Activated CD4-positive, alpha-beta memory T cell treated with anti-CD3 and anti-CD28 coated beads, Interleukin-2, amount 10 ng/mL, durations not matched to agents 7 days and 5 days (primary cell): ENCODE data around the gene GLMP. TPM values are rescaled to one million over a fixed set of nuclear protein-coding genes. Genes with fewer than 3 reads are reported as not detected.

ENCODE experiments used
- CTCF ChIA-PET: fragments of 350-600 bp; sonication (Branson Sonifier 250); formaldehyde crosslinking; loops from one replicate; lab custom pipeline; 2021; ENCODE audit warnings: antibody characterized with exemption, inconsistent platforms; lab: Charles Lee
- POLR2A ChIA-PET: fragments of 350-600 bp; sonication (Branson Sonifier 250); formaldehyde crosslinking; loops from one replicate; lab custom pipeline; 2021; ENCODE audit warnings: antibody characterized with exemption; lab: Charles Lee
- DNase-seq: peaks from one replicate; pipeline ENCODE4 v3.0.0-alpha.2; 2020
- H3K27ac Mint-ChIP-seq: one replicate; pipeline ENCODE4 v1.8.0; 2021; ENCODE audit warnings: mild to moderate bottlenecking, mixed read lengths
- H3K27me3 Mint-ChIP-seq: one replicate; pipeline ENCODE4 v1.8.0; 2021; ENCODE audit warnings: mixed read lengths
- H3K36me3 Mint-ChIP-seq: one replicate; pipeline ENCODE4 v1.8.0; 2021; ENCODE audit warnings: low read depth, mixed read lengths
- H3K4me1 Mint-ChIP-seq: one replicate; pipeline ENCODE4 v1.8.0; 2021; ENCODE audit warnings: mixed read lengths
- H3K4me3 Mint-ChIP-seq: one replicate; pipeline ENCODE4 v1.8.0; 2021; ENCODE audit warnings: mild to moderate bottlenecking, mixed read lengths
- H3K9me3 Mint-ChIP-seq: one replicate; pipeline ENCODE4 v1.8.0; 2021; ENCODE audit warnings: mixed read lengths
- total RNA-seq, 2 experiments: library from RNA; stranded (reverse); gene quantifications; one replicate each; pipeline ENCODE4 v1.2.3, GENCODE V29; 2021

GLMP gene
- total RNA-seq, 2 experiments from 2014 or later: 36.8 to 39.4 TPM

DNA sequence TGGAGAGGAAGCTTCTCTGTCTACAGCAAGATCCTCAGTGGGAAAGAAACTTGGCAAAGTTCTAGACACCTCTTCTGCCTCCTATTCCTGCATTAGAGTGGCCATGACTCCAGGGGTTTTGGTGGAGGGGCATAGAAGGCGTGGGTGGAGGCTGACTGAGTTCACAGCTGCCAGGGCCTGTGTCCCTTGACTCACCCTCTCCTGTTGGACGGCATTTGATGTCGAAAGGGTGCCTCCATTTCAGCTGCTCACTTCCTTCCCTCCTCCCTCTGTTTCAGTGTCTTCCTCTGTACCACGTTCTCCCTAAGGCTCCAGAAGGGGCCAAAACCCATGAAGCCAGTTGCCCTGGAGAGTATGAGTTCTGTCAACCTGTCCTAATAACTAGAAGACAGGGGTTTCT is 10.7 kb downstream of the GLMP start:
- no peaks in the 10 kb centered on the region for H3K9me3 Mint-ChIP-seq
- H3K4me1 Mint-ChIP-seq: peaks cover 37% of the 10 kb centered on the region
- CTCF ChIA-PET: interaction anchor here (1.0 to 2.8 kb wide), 2 partner anchors 33 to 59 kb away, joined by 4 to 8 read pairs; no protein-coding TSS in a partner anchor
- no peaks in the 10 kb centered on the region for H3K27me3 Mint-ChIP-seq
- POLR2A ChIA-PET: interaction anchor here (1.1 to 6.0 kb wide), 3 partner anchors 10 to 134 kb away, joined by 3 to 67 read pairs (median 3); partner anchors contain the start of gene GLMP
- peak overlapping the region; percentile 15 for H3K4me3 Mint-ChIP-seq
- peaks cover 19% of the 10 kb centered on the region for H3K36me3 Mint-ChIP-seq
- no peak overlapping the region for H3K27ac Mint-ChIP-seq
- no peak for DNase-seq

GRCh38 chr1:156284112-156284511 is 11.4 kb downstream of the GLMP start, which contains the start of gene TMEM79:
TSS of gene TMEM79 (plus strand) at chr1:156284325. CDS start at chr1:156285227, 902 bp downstream.
- Mint-ChIP-seq H3K27me3 (no peaks in the 10 kb centered on the region), H3K27ac (peak within 1 kb of the TSS; percentile 81), H3K36me3 (peaks cover 16% of the 10 kb centered on the region), H3K4me1 (peaks cover 39% of the 10 kb centered on the region), H3K9me3 (no peaks in the 10 kb centered on the region), H3K4me3 (peak within 1 kb of the TSS; percentile 86)
- ChIA-PET CTCF (interaction anchor here (0.6 to 2.8 kb wide), 4 partner anchors 33 to 157 kb away, joined by 4 to 8 read pairs (median 6); no protein-coding TSS in a partner anchor), POLR2A (interaction anchor here (0.9 to 6.0 kb wide), 11 partner anchors 8 to 187 kb away, joined by 3 to 67 read pairs (median 12); partner anchors contain the start of genes CCT3, GLMP, SLC25A44 and TSACC)
- no peak for DNase-seq

DNA sequence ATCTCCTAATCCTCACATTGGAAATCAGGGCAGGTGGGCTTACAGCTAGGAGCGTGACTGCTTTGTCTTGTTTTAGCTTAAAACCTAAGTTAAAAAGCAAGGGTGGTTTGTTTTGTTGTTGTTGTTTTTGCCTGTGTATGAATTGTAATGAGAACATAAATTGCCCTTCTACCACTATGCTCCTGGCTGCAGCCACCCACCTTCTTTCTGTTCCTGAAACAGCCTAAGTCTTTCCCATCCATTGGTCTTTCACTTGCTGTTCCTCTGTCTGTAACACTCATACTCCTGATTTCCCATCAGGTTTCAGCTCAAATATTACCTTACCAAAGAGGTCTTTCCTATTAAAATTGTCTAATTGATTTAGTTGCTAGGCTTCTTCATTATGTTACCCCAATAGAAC is 12.0 kb downstream of the GLMP start:
- H3K9me3 Mint-ChIP-seq: no peaks in the 10 kb centered on the region
- POLR2A ChIA-PET: interaction anchor here (0.7 to 6.0 kb wide), 41 partner anchors 8 to 539 kb away, joined by 3 to 67 read pairs (median 5); partner anchors contain the start of genes ARHGEF2, CCT3, GLMP and LMNA
- DNase-seq: no peak
- peaks cover 12% of the 10 kb centered on the region for H3K36me3 Mint-ChIP-seq
- no peaks in the 10 kb centered on the region for H3K27me3 Mint-ChIP-seq
- H3K4me1 Mint-ChIP-seq: peaks cover 39% of the 10 kb centered on the region
- CTCF ChIA-PET: interaction anchor here (0.6 to 2.8 kb wide), 13 partner anchors 12 to 306 kb away, joined by 3 to 15 read pairs (median 5); partner anchors contain the start of genes CCT3, GLMP and TSACC
- peak overlapping the region; percentile 86 for H3K4me3 Mint-ChIP-seq
- peak overlapping the region; percentile 81 for H3K27ac Mint-ChIP-seq

- Mint-ChIP-seq H3K27me3 (no peaks in the 10 kb centered on the region), H3K9me3 (no peaks in the 10 kb centered on the region), H3K4me3 (peak within 1 kb of the TSS; percentile 86), H3K27ac (peak within 1 kb of the TSS; percentile 81), H3K4me1 (peaks cover 39% of the 10 kb centered on the region), H3K36me3 (peaks cover 18% of the 10 kb centered on the region)
- DNase-seq: peak; percentile 97
- POLR2A ChIA-PET: interaction anchor here (0.6 to 6.0 kb wide), 65 partner anchors 8 to 1948 kb away, joined by 3 to 67 read pairs (median 5); partner anchors contain the start of genes ARHGEF2, CCT3, GLMP and HDGF
- CTCF ChIA-PET: interaction anchor here (1.1 to 2.8 kb wide), 14 partner anchors 13 to 305 kb away, joined by 3 to 15 read pairs (median 4); partner anchors contain the start of genes CCT3, GLMP and TSACC
Observed at GRCh38 chr1:156282479-156283222, 12.8 kb downstream of the GLMP start, which contains the start of gene SMG5. TSS of gene SMG5 (minus strand) at chr1:156282825. CDS start at chr1:156282680, 145 bp downstream.

DNA sequence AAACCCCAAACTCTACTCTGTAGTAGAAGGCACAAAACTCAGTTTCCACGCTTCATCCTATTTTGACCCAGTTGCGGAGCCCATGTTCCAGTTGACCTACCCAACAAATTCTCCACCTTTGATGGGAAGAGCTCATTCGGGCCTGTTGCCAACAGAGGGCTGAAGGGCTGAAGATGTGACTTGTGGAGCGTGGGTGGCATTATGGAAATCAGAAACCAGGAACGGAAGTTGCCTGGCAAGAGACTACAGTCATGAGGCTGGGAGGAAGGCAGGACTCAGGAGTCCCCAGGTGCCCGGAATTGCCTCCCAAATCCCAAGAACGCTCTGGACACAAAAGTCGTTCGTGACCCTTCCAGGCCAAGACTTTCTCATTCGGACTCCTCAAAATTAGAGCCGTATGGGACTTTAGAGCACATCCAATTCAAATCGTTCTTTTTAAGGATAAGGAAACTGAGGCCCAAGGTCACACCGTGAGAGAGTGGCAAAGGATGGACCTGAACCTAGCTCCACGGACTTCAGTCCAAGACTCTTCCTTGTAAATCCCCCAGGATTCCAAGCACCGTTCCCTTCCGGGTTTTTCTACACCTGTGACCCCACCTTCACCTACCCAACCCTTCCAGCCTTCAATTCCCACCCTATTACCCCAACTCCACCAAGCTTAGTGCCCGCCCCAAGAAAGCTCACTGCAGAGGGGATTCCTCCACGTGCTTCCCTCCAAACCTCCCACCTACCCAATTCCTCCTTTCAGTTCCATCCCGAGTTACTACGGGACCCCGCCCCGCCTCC is 13.6 kb downstream of the GLMP start:
- CTCF ChIA-PET: interaction anchor here (0.5 to 2.8 kb wide), 12 partner anchors 14 to 199 kb away, joined by 3 to 15 read pairs (median 4); partner anchors contain the start of genes CCT3, GLMP and TSACC
- Mint-ChIP-seq H3K9me3 (no peaks in the 10 kb centered on the region), H3K36me3 (peaks cover 25% of the 10 kb centered on the region), H3K4me3 (peak overlapping the region; percentile 86), H3K27ac (peak overlapping the region; percentile 81), H3K4me1 (peaks cover 39% of the 10 kb centered on the region), H3K27me3 (no peaks in the 10 kb centered on the region)
- no peak for DNase-seq
- POLR2A ChIA-PET: interaction anchor here (0.6 to 6.0 kb wide), 54 partner anchors 9 to 1947 kb away, joined by 3 to 67 read pairs (median 5); partner anchors contain the start of genes ARHGEF2, CCT3, GLMP and HDGF

DNA sequence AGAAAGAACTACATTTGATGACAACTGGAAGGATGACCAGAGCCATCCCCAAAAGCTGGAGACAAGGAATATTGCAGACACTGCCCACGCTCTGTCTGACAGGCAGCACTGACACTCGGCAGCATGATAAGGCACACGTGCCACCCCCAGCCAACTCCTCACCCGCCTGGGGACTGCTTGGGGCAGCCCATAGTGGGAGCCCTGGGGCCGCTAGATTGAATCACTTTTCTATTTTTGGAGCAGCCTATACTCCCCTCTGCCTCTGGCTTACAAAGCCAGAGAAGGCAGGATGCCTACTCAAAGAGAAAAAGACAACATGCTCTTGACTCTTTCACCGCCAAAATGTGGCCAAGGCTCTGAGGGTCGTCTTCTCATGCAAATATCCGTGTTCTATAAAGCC is 14.2 kb downstream of the GLMP start:
- peaks cover 30% of the 10 kb centered on the region for H3K36me3 Mint-ChIP-seq
- CTCF ChIA-PET: interaction anchor here (0.5 to 1.2 kb wide), 6 partner anchors 10 to 343 kb away, joined by 3 to 7 read pairs (median 4); no protein-coding TSS in a partner anchor
- peaks cover 39% of the 10 kb centered on the region for H3K4me1 Mint-ChIP-seq

GRCh38 chr1:156279837-156280236 is 15.6 kb downstream of the GLMP start:
- H3K9me3 Mint-ChIP-seq: no peaks in the 10 kb centered on the region
- ChIA-PET POLR2A (interaction anchor here (0.8 to 6.0 kb wide), 8 partner anchors 15 to 276 kb away, joined by 3 to 67 read pairs (median 4); partner anchors contain the start of genes GLMP, PMF1 and SLC25A44), CTCF (interaction anchor here (0.6 to 1.0 kb wide), 2 partner anchors 25 to 55 kb away, joined by 3 read pairs; no protein-coding TSS in a partner anchor)
- no peaks in the 10 kb centered on the region for H3K27me3 Mint-ChIP-seq
- no peak overlapping the region for H3K27ac Mint-ChIP-seq
- peaks cover 38% of the 10 kb centered on the region for H3K36me3 Mint-ChIP-seq
- peaks cover 38% of the 10 kb centered on the region for H3K4me1 Mint-ChIP-seq
- no peak overlapping the region for H3K4me3 Mint-ChIP-seq
- no peak for DNase-seq

More for the DNA sequence above, 14.2 kb downstream of the GLMP start:
- POLR2A ChIA-PET: interaction anchor here (1.6 to 6.0 kb wide), 9 partner anchors 9 to 185 kb away, joined by 6 to 67 read pairs (median 13); partner anchors contain the start of genes GLMP, PMF1 and SEMA4A
- DNase-seq: peak; percentile 59
- Mint-ChIP-seq H3K4me3 (peak overlapping the region; percentile 86), H3K9me3 (no peaks in the 10 kb centered on the region), H3K27me3 (no peaks in the 10 kb centered on the region), H3K27ac (peak overlapping the region; percentile 81)

DNA sequence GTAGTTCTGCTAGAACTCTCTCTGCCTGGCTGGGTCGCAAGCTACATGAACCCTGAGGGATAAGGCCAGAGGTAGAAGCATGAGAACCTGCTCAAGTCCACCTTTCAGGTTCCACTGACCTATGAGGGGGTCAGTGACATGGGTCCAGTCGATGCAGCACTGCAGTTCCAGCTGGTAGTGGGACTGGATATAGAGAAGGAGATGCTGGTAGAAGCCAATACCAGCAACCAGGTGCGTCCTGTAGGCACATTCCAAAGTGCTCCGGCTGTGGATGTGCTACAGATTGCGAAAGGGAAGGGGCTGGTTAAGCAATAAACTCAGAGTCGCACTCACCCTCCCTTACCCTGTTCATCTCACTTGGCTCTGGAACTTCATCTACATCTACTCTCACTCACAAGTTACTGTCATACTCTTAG is 18.5 kb downstream of the GLMP start:
- CTCF ChIA-PET: interaction anchor here (0.5 to 1.3 kb wide), 5 partner anchors 27 to 64 kb away, joined by 3 to 5 read pairs (median 3); partner anchors contain the start of gene PMF1
- H3K4me1 Mint-ChIP-seq: peaks cover 20% of the 10 kb centered on the region
- no peaks in the 10 kb centered on the region for H3K27me3 Mint-ChIP-seq
- no peak for DNase-seq
- POLR2A ChIA-PET: interaction anchor here (0.6 to 1.0 kb wide), 2 partner anchors 57 to 58 kb away, joined by 3 read pairs; no protein-coding TSS in a partner anchor
- peaks cover 62% of the 10 kb centered on the region for H3K36me3 Mint-ChIP-seq
- H3K9me3 Mint-ChIP-seq: no peaks in the 10 kb centered on the region
- H3K27ac Mint-ChIP-seq: no peak overlapping the region
- no peak overlapping the region for H3K4me3 Mint-ChIP-seq

DNA sequence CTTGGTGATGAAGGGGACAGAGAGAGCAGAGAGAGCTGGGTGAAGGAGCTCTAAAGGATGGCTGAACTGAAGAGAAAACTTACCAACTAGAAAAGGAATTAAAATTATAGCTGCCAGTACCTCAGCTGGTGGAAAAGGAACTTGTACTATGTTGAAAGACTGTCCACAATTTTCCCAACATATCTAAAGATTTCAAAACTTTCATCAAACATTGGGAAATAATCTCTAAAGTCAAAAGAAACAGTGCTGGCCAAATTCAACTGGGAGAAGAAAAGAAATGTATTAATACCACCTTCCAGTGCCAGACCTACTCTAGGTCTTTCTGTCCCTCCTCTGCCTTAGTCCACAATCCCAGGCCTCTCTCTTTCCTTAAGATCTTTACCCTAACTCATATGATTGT is 18.9 kb downstream of the GLMP start:
- no peak overlapping the region for H3K4me3 Mint-ChIP-seq
- H3K27ac Mint-ChIP-seq: no peak overlapping the region
- H3K36me3 Mint-ChIP-seq: peaks cover 66% of the 10 kb centered on the region
- no peak for DNase-seq
- no peaks in the 10 kb centered on the region for H3K9me3 Mint-ChIP-seq
- H3K4me1 Mint-ChIP-seq: peaks cover 18% of the 10 kb centered on the region
- H3K27me3 Mint-ChIP-seq: no peaks in the 10 kb centered on the region
- POLR2A ChIA-PET: interaction anchor here (0.6 kb wide), 1 partner anchor 31 kb away, joined by 3 read pairs; no protein-coding TSS in a partner anchor
- CTCF ChIA-PET: interaction anchor here (0.5 to 1.3 kb wide), 5 partner anchors 27 to 63 kb away, joined by 3 to 5 read pairs (median 3); partner anchors contain the start of gene PMF1

GRCh38 chr1:156270314-156270713 is 25.2 kb downstream of the GLMP start:
- H3K27me3 Mint-ChIP-seq: no peaks in the 10 kb centered on the region
- no peaks in the 10 kb centered on the region for H3K4me1 Mint-ChIP-seq
- peaks cover 73% of the 10 kb centered on the region for H3K36me3 Mint-ChIP-seq
- no peak for DNase-seq
- no peak overlapping the region for H3K4me3 Mint-ChIP-seq
- no peak overlapping the region for H3K27ac Mint-ChIP-seq
- ChIA-PET CTCF (interaction anchor here (1.4 kb wide), 1 partner anchor 49 kb away, joined by 4 read pairs; no protein-coding TSS in a partner anchor), POLR2A (interaction anchor here (1.1 kb wide), 1 partner anchor 67 kb away, joined by 3 read pairs; the partner anchor contains the start of genes CCT3 and TSACC)
- no peaks in the 10 kb centered on the region for H3K9me3 Mint-ChIP-seq

DNA sequence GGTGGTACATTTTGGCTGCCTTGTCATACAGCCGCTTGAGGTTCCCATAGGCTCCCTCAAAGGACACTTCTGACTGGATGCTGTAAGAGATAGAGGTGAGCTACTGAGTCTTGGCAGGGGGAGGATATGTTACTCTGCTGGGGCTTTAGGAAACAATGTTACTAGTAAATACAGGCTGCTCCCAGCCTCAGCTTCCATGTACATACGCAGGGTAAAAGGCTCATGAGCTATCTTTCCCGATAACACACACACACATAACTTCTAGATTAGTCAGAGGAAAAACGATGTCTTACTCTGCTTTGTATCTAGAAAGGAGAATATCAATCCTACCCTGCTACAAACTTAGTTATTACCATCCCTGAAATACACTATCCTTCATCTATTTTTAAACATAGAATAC is 27.1 kb downstream of the GLMP start:
- Mint-ChIP-seq H3K9me3 (no peaks in the 10 kb centered on the region), H3K4me1 (no peaks in the 10 kb centered on the region), H3K27me3 (no peaks in the 10 kb centered on the region), H3K27ac (no peak overlapping the region), H3K36me3 (peaks cover 71% of the 10 kb centered on the region), H3K4me3 (no peak overlapping the region)
- ChIA-PET POLR2A (no interaction called here), CTCF (no interaction called here)
- DNase-seq: no peak
